Measurements from ENCODE around the gene EHBP1L1. TPM values are rescaled to one million over a fixed set of nuclear protein-coding genes. Genes with fewer than 3 reads are reported as not detected.

The EHBP1L1 gene
- total RNA-seq, 1 donor from 2014 or later, result 4.7 TPM

- Histone ChIP-seq H3K4me1 (peaks cover 14% of the 10 kb centered on the region), H3K9ac (no peak overlapping the region), H3K27ac (no peak overlapping the region), H3K36me3 (no peaks in the 10 kb centered on the region), H2AFZ (replicated peaks) (no peak overlapping the region), H3K4me3 (peak overlapping the region; percentile 54), H3K4me2 (peak overlapping the region; percentile 89), H3K79me2 (ENCODE audit: low read depth) (no peaks in the 10 kb centered on the region), H3K9me3 (ENCODE audit: low read depth) (no peaks in the 10 kb centered on the region), H4K20me1 (ENCODE audit: low read depth) (no peaks in the 10 kb centered on the region), H3F3A (ENCODE audit: low read depth) (peaks cover 37% of the 10 kb centered on the region), H3K27me3 (peaks cover 48% of the 10 kb centered on the region)
- Mint-ChIP-seq H3K4me3 (no peak overlapping the region), H3K27me3 (ENCODE audit: insufficient read depth, low read depth) (peaks cover 27% of the 10 kb centered on the region), H3K4me1 (peaks cover 18% of the 10 kb centered on the region), H3K9me3 (no peaks in the 10 kb centered on the region), H3K27ac (no peak overlapping the region), H3K36me3 (peaks cover 5% of the 10 kb centered on the region)
- TF ChIP-seq EZH2 (IDR thresholded peaks at IDR 0.05) (no peak), EZH2phosphoT487 (IDR thresholded peaks at IDR 0.05) (no peak)
- TF ChIP-seq, protein P1, sequence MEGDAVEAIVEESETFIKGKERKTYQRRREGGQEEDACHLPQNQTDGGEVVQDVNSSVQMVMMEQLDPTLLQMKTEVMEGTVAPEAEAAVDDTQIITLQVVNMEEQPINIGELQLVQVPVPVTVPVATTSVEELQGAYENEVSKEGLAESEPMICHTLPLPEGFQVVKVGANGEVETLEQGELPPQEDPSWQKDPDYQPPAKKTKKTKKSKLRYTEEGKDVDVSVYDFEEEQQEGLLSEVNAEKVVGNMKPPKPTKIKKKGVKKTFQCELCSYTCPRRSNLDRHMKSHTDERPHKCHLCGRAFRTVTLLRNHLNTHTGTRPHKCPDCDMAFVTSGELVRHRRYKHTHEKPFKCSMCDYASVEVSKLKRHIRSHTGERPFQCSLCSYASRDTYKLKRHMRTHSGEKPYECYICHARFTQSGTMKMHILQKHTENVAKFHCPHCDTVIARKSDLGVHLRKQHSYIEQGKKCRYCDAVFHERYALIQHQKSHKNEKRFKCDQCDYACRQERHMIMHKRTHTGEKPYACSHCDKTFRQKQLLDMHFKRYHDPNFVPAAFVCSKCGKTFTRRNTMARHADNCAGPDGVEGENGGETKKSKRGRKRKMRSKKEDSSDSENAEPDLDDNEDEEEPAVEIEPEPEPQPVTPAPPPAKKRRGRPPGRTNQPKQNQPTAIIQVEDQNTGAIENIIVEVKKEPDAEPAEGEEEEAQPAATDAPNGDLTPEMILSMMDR (IDR thresholded peaks at IDR 0.05), result no peak
- no peak for DNase-seq (ENCODE audit: low spot score)
Measured at GRCh38 chr11:65592858-65593517, 17.1 kb downstream of the EHBP1L1 start.

GRCh38 chr11:65593518-65594414 lies 17.9 kb downstream of the EHBP1L1 start:
- Histone ChIP-seq H3F3A (ENCODE audit: low read depth) (peaks cover 37% of the 10 kb centered on the region), H3K4me1 (peaks cover 14% of the 10 kb centered on the region), H3K79me2 (ENCODE audit: low read depth) (no peaks in the 10 kb centered on the region), H3K4me2 (no peak overlapping the region), H3K27me3 (peaks cover 48% of the 10 kb centered on the region), H3K9me3 (ENCODE audit: low read depth) (no peaks in the 10 kb centered on the region), H4K20me1 (ENCODE audit: low read depth) (no peaks in the 10 kb centered on the region), H2AFZ (replicated peaks) (no peak overlapping the region), H3K27ac (no peak overlapping the region), H3K4me3 (no peak overlapping the region), H3K36me3 (no peaks in the 10 kb centered on the region), H3K9ac (no peak overlapping the region)
- peaks cover 11% of the 10 kb centered on the region for H3K4me1 Mint-ChIP-seq
- peaks cover 5% of the 10 kb centered on the region for H3K36me3 Mint-ChIP-seq
- TF ChIP-seq, protein P1 (IDR thresholded peaks at IDR 0.05), result peak; percentile 70
- no peak for TF ChIP-seq EZH2phosphoT487 (IDR thresholded peaks at IDR 0.05)
- no peak overlapping the region for H3K4me3 Mint-ChIP-seq
- peak; percentile 73 for DNase-seq (ENCODE audit: low spot score)
- H3K27me3 Mint-ChIP-seq (ENCODE audit: insufficient read depth, low read depth), result peaks cover 27% of the 10 kb centered on the region
- H3K27ac Mint-ChIP-seq, result no peak overlapping the region
- H3K9me3 Mint-ChIP-seq, result no peaks in the 10 kb centered on the region

GRCh38 chr11:65595131-65595530 lies 19.3 kb downstream of the EHBP1L1 start:
- peaks cover 43% of the 10 kb centered on the region for H3K27me3 ChIP-seq
- Mint-ChIP-seq H3K27me3 (ENCODE audit: insufficient read depth, low read depth) (peaks cover 27% of the 10 kb centered on the region), H3K4me1 (peaks cover 7% of the 10 kb centered on the region), H3K9me3 (no peaks in the 10 kb centered on the region), H3K27ac (no peak overlapping the region), H3K4me3 (no peak overlapping the region), H3K36me3 (peaks cover 9% of the 10 kb centered on the region)
- H3K4me3 ChIP-seq, result no peak overlapping the region
- no peaks in the 10 kb centered on the region for H3K79me2 ChIP-seq (ENCODE audit: low read depth)
- DNase-seq (ENCODE audit: low spot score), result no peak
- H3K4me2 ChIP-seq, result no peak overlapping the region
- H3F3A ChIP-seq (ENCODE audit: low read depth), result peaks cover 34% of the 10 kb centered on the region
- TF ChIP-seq, protein P1 (IDR thresholded peaks at IDR 0.05), result no peak
- TF ChIP-seq EZH2 (IDR thresholded peaks at IDR 0.05) (no peak), EZH2phosphoT487 (IDR thresholded peaks at IDR 0.05) (no peak)
- H2AFZ ChIP-seq (replicated peaks), result no peak overlapping the region
- H3K4me1 ChIP-seq, result peaks cover 14% of the 10 kb centered on the region
- H3K9me3 ChIP-seq (ENCODE audit: low read depth), result no peaks in the 10 kb centered on the region
- no peak overlapping the region for H3K9ac ChIP-seq
- H3K27ac ChIP-seq, result no peak overlapping the region
- H3K36me3 ChIP-seq, result no peaks in the 10 kb centered on the region
- H4K20me1 ChIP-seq (ENCODE audit: low read depth), result no peaks in the 10 kb centered on the region

Data from neural progenitor cell (in vitro differentiated cells).